Neural cell (in vitro differentiated cells): Measurements from ENCODE around the gene MRPS10. TPM values are rescaled to one million over a fixed set of nuclear protein-coding genes. Genes with fewer than 3 reads are reported as not detected.
"Not testable (repeated sequence)": the region's sequence is repeated elsewhere in the genome, so short reads cannot be mapped to it uniquely, and the experiment has no call there.

ENCODE experiments used
- H2AFZ ChIP-seq: fragments of 200-600, 300-800 bp; sonication (generic), shearing (Covaris generic); 2 replicates; pipeline ENCODE4 v1.6.0; 2014; ENCODE audit warnings: low read depth, mild to moderate bottlenecking, antibody characterized with exemption, low read length, moderate library complexity
- H3F3A ChIP-seq: fragments of 200-600 bp; shearing (Covaris generic); 2 replicates; pipeline ENCODE4 v1.6.1; 2016; ENCODE audit warnings: mild to moderate bottlenecking, moderate library complexity, mixed read lengths, antibody characterized with exemption, low read length; ENCODE audit not compliant: insufficient read depth, poor library complexity, severe bottlenecking
- H3K27ac ChIP-seq: fragments of 200-600, 300-800 bp; sonication (generic), shearing (Covaris generic); 2 replicates; pipeline ENCODE4 v1.5.1; 2014; ENCODE audit warnings: mild to moderate bottlenecking, low read length, moderate library complexity
- H3K27me3 ChIP-seq: fragments of 300-800, 200-600 bp; sonication (generic), shearing (Covaris generic); 2 replicates; pipeline ENCODE4 v1.6.0; 2014; ENCODE audit warnings: mild to moderate bottlenecking, low read depth, low read length, moderate library complexity; ENCODE audit not compliant: insufficient read depth
- H3K36me3 ChIP-seq: fragments of 300-800, 200-600 bp; sonication (generic), shearing (Covaris generic); 2 replicates; pipeline ENCODE4 v1.5.1; 2014; ENCODE audit warnings: mild to moderate bottlenecking, antibody characterized with exemption, low read length, moderate library complexity; ENCODE audit not compliant: insufficient read depth
- H3K4me2 ChIP-seq: fragments of 300-800, 200-600 bp; sonication (generic), shearing (Covaris generic); 2 replicates; pipeline ENCODE4 v1.6.0; 2014; ENCODE audit warnings: mild to moderate bottlenecking, low read length
- H3K4me3 ChIP-seq: fragments of 300-800, 200-600 bp; sonication (generic), shearing (Covaris generic); 2 replicates; pipeline ENCODE4 v1.5.1; 2014; ENCODE audit warnings: mild to moderate bottlenecking, low read length, moderate library complexity
- H3K79me2 ChIP-seq: fragments of 200-600 bp; shearing (Covaris generic); replicated peaks from 2 replicates; pipeline ENCODE4 v1.6.0; 2014; ENCODE audit warnings: mild to moderate bottlenecking, low read length, moderate library complexity; ENCODE audit not compliant: insufficient read depth
- H3K9ac ChIP-seq: fragments of 300-800, 200-600 bp; sonication (generic), shearing (Covaris generic); 2 replicates; pipeline ENCODE4 v1.6.1; 2016; ENCODE audit warnings: mild to moderate bottlenecking, low read length, mixed read lengths
- H3K9me2 ChIP-seq: fragments of 200-600 bp; shearing (Covaris generic); 2 replicates; pipeline ENCODE4 v1.6.1; 2016; ENCODE audit warnings: mild to moderate bottlenecking, low read length, mixed read lengths; ENCODE audit not compliant: insufficient read depth
- H3K9me3 ChIP-seq: fragments of 200-600, 300-800 bp; sonication (generic), shearing (Covaris generic); 2 replicates; pipeline ENCODE4 v1.6.1; 2016; ENCODE audit warnings: mild to moderate bottlenecking, mixed run types, low read length, moderate library complexity, mixed read lengths
- H4K20me1 ChIP-seq: fragments of 200-600 bp; shearing (Covaris generic); 2 replicates; pipeline ENCODE4 v1.6.1; 2016; ENCODE audit warnings: mild to moderate bottlenecking, mixed run types; ENCODE audit not compliant: insufficient read depth
- EP300 ChIP-seq: fragments of 450-650 bp; conservative IDR thresholded peaks from 2 replicates; pipeline ENCODE4 v1.6.1; 2014; ENCODE audit warnings: antibody characterized with exemption, mild to moderate bottlenecking, moderate library complexity; ENCODE audit not compliant: poor library complexity, severe bottlenecking
- EZH2 ChIP-seq: fragments of 200-600, 300-800 bp; shearing (Covaris generic), sonication (generic); IDR thresholded peaks from 2 replicates; pipeline ENCODE4 v1.6.1; 2014; ENCODE audit warnings: antibody characterized with exemption, low read length, borderline replicate concordance, mild to moderate bottlenecking; ENCODE audit not compliant: insufficient read depth, poor library complexity, severe bottlenecking
- MXI1 ChIP-seq: fragments of 450-650 bp; conservative IDR thresholded peaks from 2 replicates; pipeline ENCODE4 v1.6.1; 2014; ENCODE audit warnings: antibody characterized with exemption, mild to moderate bottlenecking; ENCODE audit not compliant: poor library complexity, severe bottlenecking
- POLR2AphosphoS5 ChIP-seq: IDR thresholded peaks from 2 replicates; pipeline ENCODE4 v1.6.1; 2012
- RAD21 ChIP-seq: fragments of 450-650 bp; conservative IDR thresholded peaks from 2 replicates; pipeline ENCODE4 v1.6.1; 2014; ENCODE audit warnings: antibody characterized with exemption, mild to moderate bottlenecking, moderate library complexity
- REST ChIP-seq: IDR thresholded peaks from 2 replicates; pipeline ENCODE4 v1.6.1; 2012; ENCODE audit warnings: borderline replicate concordance
- SMC3 ChIP-seq: fragments of 450-650 bp; conservative IDR thresholded peaks from 2 replicates; pipeline ENCODE4 v1.6.1; 2014; ENCODE audit warnings: antibody characterized with exemption, mild to moderate bottlenecking, moderate library complexity; ENCODE audit not compliant: poor library complexity
- TAF1 ChIP-seq: IDR thresholded peaks from 2 replicates; pipeline ENCODE4 v1.6.1; 2012; ENCODE audit warnings: low read depth
- polyA plus RNA-seq: library from polyadenylated mRNA; depleted of rRNA; stranded (reverse); fragments of >200 nt; gene quantifications from 2 replicates; pipeline ENCODE4 v1.2.3, GENCODE V29; 2014
- TF ChIP-seq, protein P1 (sequence below): fragments of 450-650 bp; IDR thresholded peaks from 2 replicates; pipeline ENCODE4 v1.5.1; 2014; ENCODE audit warnings: antibody characterized with exemption, mild to moderate bottlenecking, moderate library complexity; ENCODE audit not compliant: poor library complexity, severe bottlenecking

The MRPS10 gene
- polyA plus RNA-seq, 1 donor from 2014 or later = 37.4 TPM

DNA sequence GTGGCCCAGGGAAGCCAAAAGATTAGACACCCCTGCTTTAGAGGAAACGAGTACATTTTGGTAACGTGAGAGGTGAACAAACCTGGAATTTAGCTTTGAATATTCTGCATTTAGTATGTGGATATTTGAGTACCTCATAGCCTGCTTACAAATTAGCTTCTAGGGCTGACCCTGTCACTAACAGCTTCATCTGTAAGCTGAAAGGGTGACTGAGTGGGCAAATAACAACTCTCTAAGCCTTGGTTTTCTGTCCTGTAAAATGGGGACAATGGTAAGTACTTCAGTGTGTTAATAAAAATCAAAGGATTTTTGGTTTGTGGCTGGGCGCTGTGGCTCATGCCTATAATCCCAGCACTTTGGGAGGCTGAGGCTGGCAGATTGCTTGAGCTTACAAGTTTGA, 14.5 kb downstream of the MRPS10 start:
- H3K9me3 ChIP-seq = no peaks in the 10 kb centered on the region
- H3K79me2 ChIP-seq = no peaks in the 10 kb centered on the region
- no peak overlapping the region for H3K9ac ChIP-seq
- H3K4me2 ChIP-seq = no peak overlapping the region
- H3K36me3 ChIP-seq = no peaks in the 10 kb centered on the region
- no peaks in the 10 kb centered on the region for H3F3A ChIP-seq
- no peak overlapping the region for H3K4me3 ChIP-seq
- no peak overlapping the region for H3K27ac ChIP-seq
- no peaks in the 10 kb centered on the region for H4K20me1 ChIP-seq
- H3K27me3 ChIP-seq = no peaks in the 10 kb centered on the region
- H2AFZ ChIP-seq = no peak overlapping the region
- H3K9me2 ChIP-seq = no peaks in the 10 kb centered on the region
- TF ChIP-seq POLR2AphosphoS5 (no peak), SMC3 (no peak), REST (no peak), RAD21 (no peak), TAF1 (no peak), MXI1 (no peak), EP300 (no peak), EZH2 (no peak)
- TF ChIP-seq, protein P1, sequence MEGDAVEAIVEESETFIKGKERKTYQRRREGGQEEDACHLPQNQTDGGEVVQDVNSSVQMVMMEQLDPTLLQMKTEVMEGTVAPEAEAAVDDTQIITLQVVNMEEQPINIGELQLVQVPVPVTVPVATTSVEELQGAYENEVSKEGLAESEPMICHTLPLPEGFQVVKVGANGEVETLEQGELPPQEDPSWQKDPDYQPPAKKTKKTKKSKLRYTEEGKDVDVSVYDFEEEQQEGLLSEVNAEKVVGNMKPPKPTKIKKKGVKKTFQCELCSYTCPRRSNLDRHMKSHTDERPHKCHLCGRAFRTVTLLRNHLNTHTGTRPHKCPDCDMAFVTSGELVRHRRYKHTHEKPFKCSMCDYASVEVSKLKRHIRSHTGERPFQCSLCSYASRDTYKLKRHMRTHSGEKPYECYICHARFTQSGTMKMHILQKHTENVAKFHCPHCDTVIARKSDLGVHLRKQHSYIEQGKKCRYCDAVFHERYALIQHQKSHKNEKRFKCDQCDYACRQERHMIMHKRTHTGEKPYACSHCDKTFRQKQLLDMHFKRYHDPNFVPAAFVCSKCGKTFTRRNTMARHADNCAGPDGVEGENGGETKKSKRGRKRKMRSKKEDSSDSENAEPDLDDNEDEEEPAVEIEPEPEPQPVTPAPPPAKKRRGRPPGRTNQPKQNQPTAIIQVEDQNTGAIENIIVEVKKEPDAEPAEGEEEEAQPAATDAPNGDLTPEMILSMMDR = no peak

GRCh38 chr6:42202131-42202915, 15.3 kb downstream of the MRPS10 start:
- H3K27ac ChIP-seq, H3K9me3 ChIP-seq, H3K36me3 ChIP-seq, H3K4me2 ChIP-seq, H3K79me2 ChIP-seq, H3K27me3 ChIP-seq, H3K9ac ChIP-seq, H4K20me1 ChIP-seq, H3F3A ChIP-seq, H2AFZ ChIP-seq, H3K4me3 ChIP-seq, H3K9me2 ChIP-seq: not testable (repeated sequence)

DNA sequence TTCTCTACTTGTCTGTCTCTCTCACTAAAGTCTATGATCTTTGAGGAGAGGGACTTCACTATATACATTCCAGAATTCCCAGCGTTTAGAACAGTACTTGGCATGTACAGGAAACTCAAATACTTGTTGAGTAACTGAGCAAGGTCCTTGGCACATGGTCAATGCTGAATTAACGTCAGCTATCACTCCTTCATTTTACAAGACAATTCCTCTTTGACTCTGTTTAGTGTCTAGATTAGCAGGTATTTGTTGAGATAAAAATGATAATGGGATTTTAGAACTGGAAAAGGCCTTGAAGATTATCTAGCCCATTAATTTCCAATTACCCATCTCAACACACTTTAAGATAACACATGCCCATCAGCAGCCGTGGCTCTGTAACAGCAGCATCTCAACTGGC, 16.3 kb downstream of the MRPS10 start:
- Histone ChIP-seq H4K20me1 (no peaks in the 10 kb centered on the region), H3K79me2 (no peaks in the 10 kb centered on the region), H3K27ac (no peak overlapping the region), H3K36me3 (no peaks in the 10 kb centered on the region), H3K9ac (no peak overlapping the region), H3K27me3 (no peaks in the 10 kb centered on the region), H3K9me3 (no peaks in the 10 kb centered on the region), H3K4me3 (no peak overlapping the region), H3F3A (no peaks in the 10 kb centered on the region), H3K9me2 (no peaks in the 10 kb centered on the region), H2AFZ (no peak overlapping the region), H3K4me2 (no peak overlapping the region)
- no peak for TF ChIP-seq RAD21
